Measurements from ENCODE around the gene POLR1B.
A peak's percentile ranks its signal among the peaks of the same experiment; 100 is the strongest.
"Not testable (repeated sequence)": the region's sequence is repeated elsewhere in the genome, so short reads cannot be mapped to it uniquely, and the experiment has no call there.

POLR1B gene

GRCh38 chr2:112602917-112603316 lies 60.7 kb downstream of the POLR1B start:
- no peak for DNase-seq

- no peak for DNase-seq
Measured at GRCh38 chr2:112603731-112604130, 61.5 kb downstream of the POLR1B start.

- DNase-seq: no peak
Measured at GRCh38 chr2:112604952-112605351, 62.7 kb downstream of the POLR1B start.

- no peak for DNase-seq
Measured at GRCh38 chr2:112605926-112606325, 63.7 kb downstream of the POLR1B start.

- no peak for DNase-seq
Measured at GRCh38 chr2:112606547-112606946, 64.3 kb downstream of the POLR1B start.

- no peak for DNase-seq
Measured at GRCh38 chr2:112607680-112608438, 65.6 kb downstream of the POLR1B start.

GRCh38 chr2:112609320-112609719 lies 67.1 kb downstream of the POLR1B start:
- DNase-seq: not testable (repeated sequence)

GRCh38 chr2:112612283-112612682 lies 70.0 kb downstream of the POLR1B start:
- not testable (repeated sequence) for DNase-seq

GRCh38 chr2:112614201-112614840 lies 72.1 kb downstream of the POLR1B start:
- no peak for DNase-seq

- DNase-seq: no peak
Measured at GRCh38 chr2:112615051-112615450, 72.8 kb downstream of the POLR1B start.

- DNase-seq: not testable (repeated sequence)
Measured at GRCh38 chr2:112615798-112616197, 73.5 kb downstream of the POLR1B start.

GRCh38 chr2:112618383-112618782 lies 76.1 kb downstream of the POLR1B start:
- no peak for DNase-seq

GRCh38 chr2:112621790-112622527 lies 79.7 kb downstream of the POLR1B start:
- DNase-seq: no peak

GRCh38 chr2:112622528-112622849 lies 80.2 kb downstream of the POLR1B start:
- no peak for DNase-seq

- DNase-seq: peak; percentile 76
Measured at GRCh38 chr2:112623913-112624777, 81.9 kb downstream of the POLR1B start.

- no peak for DNase-seq
Measured at GRCh38 chr2:112625474-112626114, 83.3 kb downstream of the POLR1B start.

- peak; percentile 66 for DNase-seq
Measured at GRCh38 chr2:112626604-112627059, 84.4 kb downstream of the POLR1B start.
